ENCODE measurements around the gene NOTCH4.
A peak's percentile ranks its signal among the peaks of the same experiment; 100 is the strongest.
"Not testable (repeated sequence)": the region's sequence is repeated elsewhere in the genome, so short reads cannot be mapped to it uniquely, and the experiment has no call there.

Gene NOTCH4

DNA sequence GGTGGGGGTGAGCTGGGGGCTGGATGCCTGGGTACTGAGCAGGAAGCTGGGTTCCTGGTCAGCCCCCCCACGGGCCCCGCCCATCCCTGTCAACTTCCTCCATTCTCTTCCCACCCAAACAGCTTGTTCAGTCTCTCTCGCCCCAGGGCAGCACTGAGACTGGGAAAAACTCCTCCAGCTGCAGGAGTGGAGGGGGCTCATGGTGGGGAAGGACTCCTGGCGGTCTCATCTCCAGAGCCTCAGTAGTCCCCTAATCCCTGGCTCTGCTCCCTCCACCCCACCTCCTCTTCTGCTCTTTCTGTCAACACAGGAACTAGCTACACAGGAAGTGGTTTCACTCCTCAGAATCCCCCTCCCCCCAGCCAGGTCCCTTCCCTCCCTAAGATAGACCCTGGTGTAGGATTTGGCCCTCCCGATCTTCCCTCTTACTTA, 31.2 kb downstream of the NOTCH4 start, which contains the start of gene GPSM3:
Gene GPSM3, minus strand, starts transcription at position 36 of the 432 bp plus-strand sequence. CDS start 130 bp downstream, outside the sequence.
- peak in 1 of 2 experiments; percentile 23 for DNase-seq

GRCh38 chr6:32191696-32192607, 31.9 kb downstream of the NOTCH4 start:
- DNase-seq, result no peak

DNA sequence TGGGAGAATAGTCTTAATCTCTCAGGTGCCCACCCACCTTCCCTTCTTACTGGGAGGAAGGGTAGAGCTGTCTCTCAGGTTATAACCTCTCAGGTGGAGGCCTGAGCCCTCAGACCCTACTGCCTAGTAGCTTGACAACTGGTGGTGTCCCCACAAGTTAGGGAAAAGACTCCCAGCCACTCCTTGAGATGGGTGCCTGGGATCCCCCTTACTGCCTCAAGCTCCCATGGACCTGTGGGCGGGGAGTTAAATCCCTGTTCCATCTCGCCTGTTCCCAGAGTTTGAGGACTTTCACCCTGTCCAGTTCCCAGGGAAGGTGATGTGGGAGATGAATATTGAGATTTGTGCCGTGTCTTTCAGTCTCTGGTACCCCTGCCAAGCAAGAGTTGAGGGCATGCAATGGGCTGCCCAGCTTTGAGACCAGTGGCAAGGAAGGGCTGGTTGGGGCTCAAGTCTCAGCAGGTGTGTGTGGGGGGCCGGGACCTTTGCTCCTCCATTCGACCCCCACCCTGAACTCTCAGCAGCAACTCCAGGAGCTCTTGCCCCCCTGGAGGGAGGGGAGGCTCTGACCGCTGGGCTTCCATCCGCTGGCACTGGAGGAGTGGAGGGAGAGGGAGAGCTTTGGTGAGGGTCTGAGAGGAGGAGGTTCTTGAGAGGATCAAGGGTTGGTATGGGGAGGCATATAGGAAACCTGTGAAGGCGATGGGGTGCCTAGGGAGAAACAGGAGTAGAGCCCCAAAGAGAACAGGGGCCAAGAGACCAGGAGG, 32.8 kb downstream of the NOTCH4 start:
- no peak for DNase-seq

GRCh38 chr6:32190054-32190851, 33.6 kb downstream of the NOTCH4 start, which contains the start of gene PBX2:
PBX2 (minus strand) TSS chr6:32190202; CDS start chr6:32189915, 287 bp downstream.
- DNase-seq, result peak; percentile 46 to 89

DNA sequence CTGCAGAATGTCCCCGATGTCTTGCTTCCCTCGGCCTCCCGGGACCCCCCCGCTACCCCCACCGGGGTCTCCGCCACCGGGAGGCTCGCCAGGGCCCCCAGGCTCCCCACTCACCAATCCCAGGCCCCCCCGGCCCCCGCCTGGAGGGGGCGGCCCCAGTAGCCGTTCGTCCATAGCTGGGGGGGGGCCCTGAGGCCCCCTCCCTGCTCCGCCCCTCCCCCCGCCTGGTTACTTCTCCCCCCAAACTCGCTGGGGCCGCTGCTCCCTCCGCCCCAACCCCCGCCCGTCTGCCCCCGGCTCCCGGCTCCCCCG, 34.2 kb downstream of the NOTCH4 start:
- DNase-seq, result no peak

DNA sequence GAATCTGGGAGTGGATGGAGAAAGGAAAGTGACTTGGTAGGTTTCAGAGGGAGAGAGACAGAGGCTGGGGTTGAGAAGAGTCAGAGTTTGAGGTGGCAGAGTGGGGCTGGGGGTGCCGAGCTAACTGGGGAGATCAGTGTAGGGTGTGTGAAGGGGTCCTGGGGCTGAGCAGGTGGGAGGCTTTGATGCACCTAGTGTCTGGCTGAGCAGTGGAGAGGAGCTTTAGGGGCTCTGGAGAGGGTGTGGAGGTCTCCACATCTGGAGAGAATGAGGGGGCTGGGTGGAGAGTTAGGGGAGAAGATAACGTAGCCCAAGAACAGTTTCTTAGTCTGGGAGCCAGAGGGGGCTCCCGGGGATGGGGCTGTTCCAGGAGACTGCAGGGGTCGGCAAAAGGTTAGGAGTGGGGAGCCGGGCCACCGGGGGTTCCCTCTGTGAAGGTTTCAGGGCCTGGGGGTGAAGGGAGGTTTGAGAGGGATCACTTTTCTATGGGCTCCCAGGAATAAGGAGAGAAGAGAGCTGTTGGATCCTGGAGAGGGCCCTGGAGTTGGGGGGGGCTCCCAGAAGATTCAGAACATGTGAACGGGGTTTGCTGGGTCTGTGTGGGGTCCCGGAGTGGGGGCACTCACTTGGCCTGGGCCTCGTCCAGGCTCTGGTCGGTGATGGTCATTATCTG, 34.7 kb downstream of the NOTCH4 start:
- DNase-seq, result no peak

- DNase-seq, result no peak
Observed at GRCh38 chr6:32188381-32189068, 35.3 kb downstream of the NOTCH4 start.

DNA sequence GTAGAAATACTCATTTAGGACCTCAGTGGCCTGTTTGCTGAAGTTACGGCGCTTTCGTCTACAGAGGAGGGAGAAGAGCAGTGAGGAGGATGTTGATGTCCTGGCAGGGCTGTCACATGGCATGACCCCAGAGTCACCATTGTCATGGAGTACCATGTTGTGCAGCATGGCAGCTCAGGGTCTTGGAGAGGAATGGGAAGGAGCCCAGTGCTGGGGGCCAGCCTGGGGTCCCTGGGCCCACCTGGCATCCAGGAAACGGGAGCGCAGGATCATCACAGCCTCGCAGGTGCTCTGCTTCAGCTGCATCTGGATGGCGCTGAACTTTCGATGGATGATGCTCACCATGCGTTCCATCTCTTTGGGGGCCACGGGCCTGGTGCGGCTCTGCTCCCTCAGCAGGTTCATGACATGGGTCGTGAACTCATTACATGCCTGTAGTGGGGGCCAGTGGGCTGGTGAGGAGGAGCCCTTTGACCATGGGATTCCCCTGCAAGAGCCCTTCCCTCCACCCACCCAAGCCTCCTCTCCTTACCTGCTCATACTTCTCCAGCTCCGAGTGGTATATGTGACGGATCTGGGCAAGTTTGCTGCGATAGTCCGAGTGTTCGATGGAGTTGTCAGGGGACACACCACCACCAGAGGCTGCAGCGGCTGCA, 36.0 kb downstream of the NOTCH4 start:
- DNase-seq, result not testable (repeated sequence)

- DNase-seq, result no peak
Observed at GRCh38 chr6:32187009-32187709, 36.7 kb downstream of the NOTCH4 start.

- DNase-seq, result not testable (repeated sequence)
Observed at GRCh38 chr6:32186151-32186840, 37.6 kb downstream of the NOTCH4 start.

DNA sequence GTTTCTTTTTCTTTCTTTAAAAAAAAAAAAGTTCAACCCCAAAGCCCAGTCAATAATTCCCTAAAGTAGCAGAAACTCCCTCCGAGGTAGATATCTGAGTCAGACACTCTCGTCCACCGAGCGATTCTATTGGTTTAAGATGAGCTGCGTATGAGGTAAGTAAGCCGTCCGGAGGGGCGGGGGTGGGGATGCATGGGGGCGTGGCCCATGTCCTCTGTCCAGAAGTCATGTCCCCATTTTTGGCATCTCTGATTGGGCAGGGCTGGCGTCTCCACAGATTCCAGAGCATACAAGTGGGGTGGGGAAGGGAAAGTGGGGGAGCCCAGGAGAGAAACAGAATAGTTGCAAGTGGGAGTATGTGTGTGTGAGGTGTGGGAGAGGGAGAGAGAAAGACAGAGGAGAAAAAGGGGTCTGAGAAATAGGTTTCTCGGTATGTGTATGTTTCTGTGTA, 38.2 kb downstream of the NOTCH4 start:
- peak; percentile 56 to 75 for DNase-seq

DNA sequence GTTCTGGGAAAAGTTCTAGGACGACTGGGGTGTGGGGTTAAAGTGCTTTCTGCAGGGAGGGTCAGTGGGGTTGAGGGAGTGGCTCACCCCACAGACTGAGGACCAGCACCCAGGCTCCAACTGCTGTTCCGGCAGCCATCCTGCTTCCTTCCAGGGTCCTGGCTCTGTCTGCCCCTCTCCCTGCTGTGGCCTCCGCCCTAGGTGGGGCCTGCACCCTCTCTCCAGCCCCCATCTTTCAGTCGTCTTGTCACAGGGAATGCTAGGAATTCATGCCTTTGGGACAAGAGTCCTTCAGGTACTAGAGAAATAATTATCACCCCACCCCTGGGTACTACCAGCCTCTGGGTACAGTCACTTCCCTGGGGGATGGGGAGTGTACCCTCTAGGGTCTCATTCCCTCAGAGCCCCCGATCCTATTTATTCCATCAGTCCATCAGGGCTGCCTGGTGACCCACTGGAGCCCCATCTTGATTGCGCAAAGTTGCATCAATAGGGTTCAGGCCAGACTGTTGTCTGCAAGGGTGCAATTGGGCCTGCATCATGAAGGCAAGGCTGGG, 39.7 kb downstream of the NOTCH4 start, which contains the start of gene AGER:
Gene AGER, minus strand, starts transcription at position 170 of the 557 bp plus-strand sequence. Its CDS starts 31 bp downstream, at position 139.
- no peak for DNase-seq

DNA sequence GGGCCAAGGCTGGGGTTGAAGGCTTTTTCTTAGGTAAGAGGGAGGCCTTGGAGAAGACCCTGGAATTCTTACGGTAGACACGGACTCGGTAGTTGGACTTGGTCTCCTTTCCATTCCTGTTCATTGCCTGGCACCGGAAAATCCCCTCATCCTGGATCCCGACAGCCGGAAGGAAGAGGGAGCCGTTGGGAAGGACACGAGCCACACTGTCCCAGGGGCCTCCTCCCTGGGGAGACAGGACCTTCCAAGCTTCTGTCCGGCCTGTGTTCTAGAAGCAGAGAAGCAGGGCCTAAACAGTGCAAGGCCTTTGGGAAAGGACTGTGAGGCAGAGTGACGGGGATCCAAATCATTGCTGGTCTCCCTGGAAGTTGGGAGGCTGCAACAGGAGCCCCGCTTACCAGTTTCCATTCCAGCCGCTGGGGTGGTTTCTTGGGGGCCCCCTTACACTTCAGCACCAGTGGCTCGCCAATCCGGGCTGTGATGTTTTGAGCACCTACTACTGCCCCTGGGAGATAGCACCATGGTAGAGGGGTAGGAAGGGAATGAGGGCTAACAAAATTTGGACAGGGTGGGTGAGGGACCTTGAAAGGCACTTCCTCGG, 40.3 kb downstream of the NOTCH4 start:
- no peak for DNase-seq

- DNase-seq, result no peak
Observed at GRCh38 chr6:32183030-32183429, 40.8 kb downstream of the NOTCH4 start.

GRCh38 chr6:32182555-32182981, 41.3 kb downstream of the NOTCH4 start:
- DNase-seq, result no peak

DNA sequence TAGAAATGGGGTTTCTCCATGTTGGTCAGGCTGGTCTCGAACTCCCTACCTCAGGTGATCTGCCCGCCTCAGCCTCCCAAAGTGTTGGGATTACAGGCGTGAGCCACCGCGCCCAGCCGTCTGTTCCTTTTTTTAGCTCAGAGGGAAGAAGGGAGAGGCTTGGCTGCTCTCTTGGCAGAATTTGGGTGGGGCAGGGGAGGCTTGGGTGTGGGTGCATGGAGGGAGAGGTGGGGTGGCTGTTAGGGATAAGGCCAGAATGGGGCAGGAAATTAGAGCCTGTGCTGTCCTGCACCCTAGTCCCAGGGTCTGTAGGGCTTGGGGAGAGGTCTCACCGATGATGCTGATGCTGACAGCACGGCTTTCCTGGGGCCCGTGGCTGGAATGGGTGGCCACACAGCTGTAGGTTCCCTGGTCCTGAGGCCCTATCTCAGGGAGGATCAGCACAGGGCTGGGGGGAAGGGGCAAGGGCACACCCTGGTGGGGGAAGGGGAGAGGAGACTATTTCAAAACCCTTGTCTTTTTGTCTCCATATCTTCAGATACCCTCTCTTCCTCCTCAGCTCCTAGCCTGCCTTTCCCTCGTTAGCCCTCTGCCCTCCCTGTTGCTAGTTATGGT, 41.8 kb downstream of the NOTCH4 start:
- no peak for DNase-seq

GRCh38 chr6:32181148-32181702, 42.6 kb downstream of the NOTCH4 start:
- DNase-seq, result no peak

Data from SW 1271 (cell line).